Astrocyte (in vitro differentiated cells and primary cell): Measurements from ENCODE around the gene MUC4. TPM values are rescaled to one million over a fixed set of nuclear protein-coding genes. Genes with fewer than 3 reads are reported as not detected.
A peak's percentile ranks its signal among the peaks of the same experiment; 100 is the strongest.
"Not testable (repeated sequence)": the region's sequence is repeated elsewhere in the genome, so short reads cannot be mapped to it uniquely, and the experiment has no call there.

Experiments
- DNase-seq: peaks from one replicate; pipeline ENCODE4 v3.0.0-alpha.2; 2010; ENCODE audit warnings: low read depth
- FAIRE-seq: peaks from 2 replicates; lab custom pipeline; 2011; peaks lifted over from hg19 to GRCh38; lab: Jason Lieb, UNC
- H2AFZ ChIP-seq: 2 replicates; pipeline ENCODE4 v1.6.0; 2012; ENCODE audit warnings: low read depth, low read length, inconsistent platforms
- H3K27ac ChIP-seq: 2 replicates; pipeline ENCODE4 v1.5.1; 2011; ENCODE audit warnings: low read depth, low read length, inconsistent platforms
- H3K27me3 ChIP-seq: 2 replicates; pipeline ENCODE4 v1.6.0; 2011; ENCODE audit warnings: low read length, inconsistent platforms; ENCODE audit not compliant: insufficient read depth
- H3K36me3 ChIP-seq: 2 replicates; pipeline ENCODE4 v1.5.1; 2011; ENCODE audit warnings: low read length, inconsistent platforms; ENCODE audit not compliant: insufficient read depth
- H3K4me1 ChIP-seq: 2 replicates; pipeline ENCODE4 v1.5.1; 2011; ENCODE audit warnings: low read length, inconsistent platforms; ENCODE audit not compliant: insufficient read depth
- H3K4me2 ChIP-seq: 2 replicates; pipeline ENCODE4 v1.6.0; 2012; ENCODE audit warnings: low read length, inconsistent platforms
- H3K4me3 ChIP-seq: 2 replicates; pipeline ENCODE4 v1.5.1; 2011; ENCODE audit warnings: low read depth, mild to moderate bottlenecking, low read length, inconsistent platforms; ENCODE audit not compliant: insufficient read depth
- H3K79me2 ChIP-seq: 2 replicates; pipeline ENCODE4 v1.6.0; 2012; ENCODE audit warnings: mild to moderate bottlenecking, low read length, inconsistent platforms; ENCODE audit not compliant: insufficient read depth
- H3K9ac ChIP-seq: 2 replicates; pipeline ENCODE4 v1.6.0; 2012; ENCODE audit warnings: mild to moderate bottlenecking, low read length, inconsistent platforms
- H3K9me3 ChIP-seq: 2 replicates; pipeline ENCODE4 v1.5.1; 2012; ENCODE audit warnings: low read depth, mild to moderate bottlenecking, low read length, inconsistent platforms; ENCODE audit not compliant: insufficient read depth
- H4K20me1 ChIP-seq: 2 replicates; pipeline ENCODE4 v1.6.0; 2012; ENCODE audit warnings: low read length, inconsistent platforms; ENCODE audit not compliant: insufficient read depth
- H3K27ac Mint-ChIP-seq: one replicate; pipeline ENCODE4 v1.8.0; 2021; ENCODE audit warnings: mild to moderate bottlenecking, mixed read lengths; ENCODE audit not compliant: unreplicated experiment
- H3K27me3 Mint-ChIP-seq: one replicate; pipeline ENCODE4 v1.8.0; 2021; ENCODE audit warnings: low read depth, mixed read lengths; ENCODE audit not compliant: unreplicated experiment
- H3K36me3 Mint-ChIP-seq: one replicate; pipeline ENCODE4 v1.8.0; 2021; ENCODE audit warnings: low read depth, mixed read lengths; ENCODE audit not compliant: unreplicated experiment
- H3K4me1 Mint-ChIP-seq: one replicate; pipeline ENCODE4 v1.8.0; 2021; ENCODE audit warnings: low read depth, mixed read lengths; ENCODE audit not compliant: unreplicated experiment
- H3K4me3 Mint-ChIP-seq: one replicate; pipeline ENCODE4 v1.8.0; 2021; ENCODE audit warnings: mild to moderate bottlenecking, moderate library complexity, mixed read lengths; ENCODE audit not compliant: unreplicated experiment
- H3K9me3 Mint-ChIP-seq: one replicate; pipeline ENCODE4 v1.8.0; 2021; ENCODE audit warnings: mild to moderate bottlenecking, mixed read lengths; ENCODE audit not compliant: unreplicated experiment
- CTCF ChIP-seq: IDR thresholded peaks from 2 replicates; pipeline ENCODE4 v1.5.1; 2011; ENCODE audit warnings: low read depth, mild to moderate bottlenecking, inconsistent platforms, low read length, moderate library complexity; ENCODE audit not compliant: insufficient read depth
- EZH2 ChIP-seq: IDR thresholded peaks from 2 replicates; pipeline ENCODE4 v1.6.1; 2012; ENCODE audit warnings: mild to moderate bottlenecking, low read length, inconsistent platforms; ENCODE audit not compliant: insufficient read depth
- total RNA-seq: library from RNA; stranded (reverse); gene quantifications from 2 replicates; pipeline ENCODE4 v1.2.1, GENCODE V29; 2021

MUC4 gene
- total RNA-seq, 1 donor from 2014 or later: 0.05 TPM

- no peaks in the 10 kb centered on the region for H3K79me2 ChIP-seq
- H3K27ac ChIP-seq: no peak overlapping the region
- H3K4me3 ChIP-seq: no peak overlapping the region
- Mint-ChIP-seq H3K4me1 (peaks cover 3% of the 10 kb centered on the region), H3K9me3 (peaks cover 7% of the 10 kb centered on the region), H3K27ac (no peak overlapping the region), H3K4me3 (no peak overlapping the region), H3K27me3 (peaks cover 39% of the 10 kb centered on the region), H3K36me3 (no peaks in the 10 kb centered on the region)
- DNase-seq: no peak
- peaks cover 7% of the 10 kb centered on the region for H3K27me3 ChIP-seq
- H3K9me3 ChIP-seq: no peaks in the 10 kb centered on the region
- FAIRE-seq: no peak
- no peak overlapping the region for H3K4me2 ChIP-seq
- TF ChIP-seq CTCF: no peak
- TF ChIP-seq EZH2: no peak
- no peak overlapping the region for H2AFZ ChIP-seq
- H3K36me3 ChIP-seq: no peaks in the 10 kb centered on the region
- no peak overlapping the region for H3K9ac ChIP-seq
- no peaks in the 10 kb centered on the region for H4K20me1 ChIP-seq
- H3K4me1 ChIP-seq: no peaks in the 10 kb centered on the region
These were observed 60.2 kb downstream of the MUC4 start for GRCh38 chr3:195751560-195751959.

DNA sequence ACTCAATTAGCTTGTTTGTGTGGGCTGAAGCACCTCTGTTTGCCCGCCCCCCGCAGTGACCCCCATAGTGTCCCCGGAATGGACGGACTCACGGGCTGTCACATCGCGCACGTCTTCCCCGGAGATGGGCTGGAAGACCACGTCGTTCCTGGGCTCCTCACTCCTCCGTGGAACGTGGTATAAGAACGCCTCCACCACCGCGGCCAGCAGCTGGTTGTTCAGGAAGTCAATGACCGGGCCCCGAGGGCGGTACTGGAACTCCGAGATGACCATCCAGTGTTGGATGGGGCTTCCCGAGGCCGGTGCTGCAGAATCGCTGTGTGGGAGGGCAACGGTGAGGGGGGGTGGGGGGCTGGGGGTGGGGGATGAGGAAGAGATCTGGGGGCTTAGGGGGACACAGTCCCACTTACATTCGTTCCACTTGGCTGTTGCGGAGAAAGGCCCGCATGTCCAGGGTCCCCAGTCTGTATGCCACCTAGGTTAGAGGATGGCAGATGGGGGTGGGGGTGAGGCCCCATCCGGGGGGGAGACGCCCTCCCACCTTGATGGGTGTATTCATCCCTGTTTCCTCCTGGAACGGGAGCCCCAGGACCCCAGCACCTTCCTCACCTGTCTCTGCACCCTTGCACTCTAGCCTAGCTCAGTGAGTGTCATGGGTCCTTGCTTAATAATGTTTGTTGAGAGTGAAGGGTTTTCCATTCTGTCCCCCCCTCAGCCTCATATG lies 60.8 kb downstream of the MUC4 start:
- H3K36me3 ChIP-seq: no peaks in the 10 kb centered on the region
- no peak overlapping the region for H3K4me3 ChIP-seq
- no peak overlapping the region for H3K4me2 ChIP-seq
- no peaks in the 10 kb centered on the region for H3K79me2 ChIP-seq
- H2AFZ ChIP-seq: no peak overlapping the region
- H4K20me1 ChIP-seq: no peaks in the 10 kb centered on the region
- Mint-ChIP-seq H3K4me3 (no peak overlapping the region), H3K27ac (no peak overlapping the region), H3K36me3 (no peaks in the 10 kb centered on the region), H3K4me1 (peaks cover 3% of the 10 kb centered on the region), H3K9me3 (peaks cover 8% of the 10 kb centered on the region), H3K27me3 (peaks cover 43% of the 10 kb centered on the region)
- no peaks in the 10 kb centered on the region for H3K4me1 ChIP-seq
- no peak overlapping the region for H3K9ac ChIP-seq
- no peak overlapping the region for H3K27ac ChIP-seq
- DNase-seq: no peak
- no peaks in the 10 kb centered on the region for H3K9me3 ChIP-seq
- no peak for FAIRE-seq
- peaks cover 7% of the 10 kb centered on the region for H3K27me3 ChIP-seq
- TF ChIP-seq EZH2: no peak
- no peak for TF ChIP-seq CTCF

GRCh38 chr3:195749101-195749500 lies 62.6 kb downstream of the MUC4 start:
- not testable (repeated sequence) for H3K4me2 ChIP-seq, H3K36me3 ChIP-seq, H3K4me1 Mint-ChIP-seq, H3K4me1 ChIP-seq, H3K27ac Mint-ChIP-seq, H3K27ac ChIP-seq, H2AFZ ChIP-seq, H3K4me3 ChIP-seq, H3K79me2 ChIP-seq, DNase-seq, H4K20me1 ChIP-seq, H3K9ac ChIP-seq, H3K4me3 Mint-ChIP-seq, H3K36me3 Mint-ChIP-seq, H3K9me3 ChIP-seq, H3K9me3 Mint-ChIP-seq
- FAIRE-seq: peak; percentile 20
- peaks cover 13% of the 10 kb centered on the region for H3K27me3 ChIP-seq
- H3K27me3 Mint-ChIP-seq: peaks cover 43% of the 10 kb centered on the region
